Measurements from ENCODE around the gene MEAF6. TPM values are rescaled to one million over a fixed set of nuclear protein-coding genes. Genes with fewer than 3 reads are reported as not detected.
A peak's percentile ranks its signal among the peaks of the same experiment; 100 is the strongest.

Gene MEAF6
- total RNA-seq, 1 experiment from 2014 or later = 64.6 TPM

- Histone ChIP-seq H3K9me3 (no peaks in the 10 kb centered on the region), H3K36me3 (peaks cover 55% of the 10 kb centered on the region)
- no peak for DNase-seq
Measured at GRCh38 chr1:37501661-37502060, 12.9 kb downstream of the MEAF6 start.

GRCh38 chr1:37498872-37499617, 15.5 kb downstream of the MEAF6 start:
- H3K36me3 ChIP-seq = peaks cover 45% of the 10 kb centered on the region
- peak; percentile 81 for DNase-seq

More at GRCh38 chr1:37501661-37502060, 12.9 kb downstream of the MEAF6 start:
- Histone ChIP-seq H3K4me3 (no peak overlapping the region), H3K27me3 (no peaks in the 10 kb centered on the region)

GRCh38 chr1:37497832-37498231, 16.7 kb downstream of the MEAF6 start:
- Histone ChIP-seq H3K4me3 (no peak overlapping the region), H3K9me3 (no peaks in the 10 kb centered on the region), H3K27me3 (no peaks in the 10 kb centered on the region), H3K36me3 (peaks cover 50% of the 10 kb centered on the region)
- no peak for DNase-seq

More at GRCh38 chr1:37498872-37499617, 15.5 kb downstream of the MEAF6 start:
- Histone ChIP-seq H3K27me3 (no peaks in the 10 kb centered on the region), H3K4me3 (no peak overlapping the region), H3K9me3 (no peaks in the 10 kb centered on the region)

GRCh38 chr1:37495875-37496274, 18.7 kb downstream of the MEAF6 start:
- Histone ChIP-seq H3K36me3 (peaks cover 45% of the 10 kb centered on the region), H3K9me3 (no peaks in the 10 kb centered on the region), H3K27me3 (no peaks in the 10 kb centered on the region), H3K4me3 (no peak overlapping the region)
- DNase-seq = no peak

- DNase-seq = no peak
- Histone ChIP-seq H3K36me3 (peaks cover 50% of the 10 kb centered on the region), H3K9me3 (no peaks in the 10 kb centered on the region), H3K27me3 (no peaks in the 10 kb centered on the region), H3K4me3 (no peak overlapping the region)
Measured at GRCh38 chr1:37493336-37494098, 21.0 kb downstream of the MEAF6 start.

DNA sequence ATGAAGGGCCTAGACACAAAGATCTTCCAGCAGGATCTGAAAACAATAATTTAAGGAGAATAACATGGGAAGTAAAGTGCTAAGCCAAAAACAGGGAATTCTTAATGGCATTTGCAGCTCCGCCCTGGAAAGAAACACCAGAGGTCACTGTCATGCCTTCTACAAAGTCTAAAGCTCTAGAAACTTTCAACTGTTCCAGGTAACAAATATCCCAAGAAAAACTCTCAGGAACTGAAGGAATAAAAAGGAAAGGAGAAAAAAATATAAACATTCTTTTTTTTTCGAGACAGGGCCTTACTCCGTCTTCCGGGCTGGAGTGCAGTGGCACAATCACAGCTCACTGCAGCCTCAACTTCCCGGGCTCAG, 27.0 kb downstream of the MEAF6 start:
- H3K27me3 ChIP-seq = no peaks in the 10 kb centered on the region
- no peak for DNase-seq
- H3K9me3 ChIP-seq = no peaks in the 10 kb centered on the region
- H3K4me3 ChIP-seq = no peak overlapping the region
- peaks cover 23% of the 10 kb centered on the region for H3K36me3 ChIP-seq

GRCh38 chr1:37486680-37487618, 27.6 kb downstream of the MEAF6 start:
- Histone ChIP-seq H3K4me3 (no peak overlapping the region), H3K36me3 (peaks cover 26% of the 10 kb centered on the region), H3K9me3 (no peaks in the 10 kb centered on the region), H3K27me3 (no peaks in the 10 kb centered on the region)
- peak; percentile 49 for DNase-seq

- Histone ChIP-seq H3K36me3 (peaks cover 30% of the 10 kb centered on the region), H3K27me3 (no peaks in the 10 kb centered on the region), H3K4me3 (no peak overlapping the region), H3K9me3 (no peaks in the 10 kb centered on the region)
- no peak for DNase-seq
Measured at GRCh38 chr1:37485902-37486679, 28.5 kb downstream of the MEAF6 start.

DNA sequence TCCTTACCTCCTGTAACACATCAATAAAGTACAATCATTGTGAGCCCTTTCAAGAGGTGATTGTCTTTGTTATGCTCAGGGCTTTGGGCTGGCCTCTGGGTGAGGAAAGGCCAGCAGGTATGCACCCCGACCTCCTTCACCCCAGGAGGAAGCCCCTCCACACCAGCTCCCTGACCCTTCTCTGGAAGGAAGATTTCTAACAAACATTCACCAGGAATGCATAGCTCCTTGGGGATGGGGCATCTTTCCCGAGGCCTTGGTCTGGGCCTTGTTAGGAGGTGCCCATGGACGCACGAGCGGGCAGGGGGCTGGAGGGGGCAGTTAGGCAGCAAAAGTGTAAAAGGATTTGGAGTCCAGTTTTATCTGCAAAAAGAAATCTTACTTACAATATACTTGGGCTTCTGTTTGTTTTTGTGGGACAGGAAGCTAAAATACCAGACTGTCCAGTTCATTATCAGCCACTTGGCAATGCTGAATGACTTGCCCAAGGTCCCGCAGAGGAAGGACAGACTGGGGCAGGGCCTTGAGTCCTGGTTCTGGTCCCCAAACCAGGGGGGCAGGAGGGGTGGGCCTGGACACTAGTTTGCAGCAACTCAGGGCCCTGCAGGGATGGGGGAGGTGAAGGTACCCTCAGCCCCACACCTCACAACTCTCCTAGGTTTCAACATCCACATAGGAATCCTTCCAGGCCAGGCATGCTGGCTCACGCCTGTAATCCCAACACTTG, 30.1 kb downstream of the MEAF6 start:
- no peaks in the 10 kb centered on the region for H3K9me3 ChIP-seq
- H3K27me3 ChIP-seq = no peaks in the 10 kb centered on the region
- DNase-seq = no peak
- H3K4me3 ChIP-seq = no peak overlapping the region
- H3K36me3 ChIP-seq = peaks cover 35% of the 10 kb centered on the region

- Histone ChIP-seq H3K4me3 (no peak overlapping the region), H3K36me3 (peaks cover 41% of the 10 kb centered on the region), H3K9me3 (no peaks in the 10 kb centered on the region), H3K27me3 (no peaks in the 10 kb centered on the region)
- DNase-seq = no peak
Measured at GRCh38 chr1:37483785-37484184, 30.8 kb downstream of the MEAF6 start.

DNA sequence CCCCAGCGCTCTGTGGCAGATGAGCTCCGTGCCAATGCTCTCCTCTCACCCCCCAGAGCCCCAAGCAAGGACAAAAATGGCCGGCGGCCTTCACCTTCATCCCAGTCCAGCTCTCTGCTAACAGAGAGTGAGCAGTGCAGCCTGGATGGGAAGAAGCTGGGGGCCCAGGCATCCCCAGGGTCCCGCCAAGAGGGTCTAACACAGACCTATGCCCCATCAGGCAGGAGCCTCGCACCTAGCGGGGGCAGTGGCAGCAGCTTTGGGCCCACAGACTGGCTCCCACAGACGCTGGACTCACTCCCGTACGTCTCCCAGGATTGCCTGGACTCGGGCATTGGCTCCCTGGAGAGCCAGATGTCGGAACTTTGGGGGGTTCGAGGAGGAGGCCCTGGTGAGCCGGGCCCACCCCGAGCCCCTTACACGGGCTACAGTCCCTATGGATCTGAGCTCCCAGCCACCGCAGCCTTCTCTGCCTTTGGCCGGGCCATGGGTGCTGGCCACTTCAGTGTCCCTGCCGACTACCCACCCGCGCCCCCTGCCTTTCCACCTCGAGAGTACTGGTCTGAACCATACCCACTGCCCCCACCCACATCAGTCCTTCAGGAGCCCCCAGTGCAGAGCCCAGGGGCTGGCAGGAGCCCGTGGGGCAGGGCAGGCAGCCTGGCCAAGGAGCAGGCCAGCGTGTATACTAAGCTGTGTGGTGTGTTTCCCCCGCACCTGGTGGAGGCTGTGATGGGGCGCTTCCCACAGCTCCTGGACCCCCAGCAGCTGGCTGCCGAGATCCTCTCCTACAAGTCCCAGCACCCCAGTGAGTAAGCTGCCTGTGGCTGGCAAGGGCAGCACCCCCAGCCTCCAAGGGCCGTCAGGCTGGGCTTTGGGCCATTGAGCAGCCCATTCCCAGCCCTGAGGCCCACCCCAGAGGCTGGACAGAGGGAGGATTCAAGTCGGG, 31.5 kb downstream of the MEAF6 start:
- Histone ChIP-seq H3K27me3 (no peaks in the 10 kb centered on the region), H3K36me3 (peaks cover 44% of the 10 kb centered on the region), H3K4me3 (no peak overlapping the region), H3K9me3 (no peaks in the 10 kb centered on the region)
- no peak for DNase-seq

DNA sequence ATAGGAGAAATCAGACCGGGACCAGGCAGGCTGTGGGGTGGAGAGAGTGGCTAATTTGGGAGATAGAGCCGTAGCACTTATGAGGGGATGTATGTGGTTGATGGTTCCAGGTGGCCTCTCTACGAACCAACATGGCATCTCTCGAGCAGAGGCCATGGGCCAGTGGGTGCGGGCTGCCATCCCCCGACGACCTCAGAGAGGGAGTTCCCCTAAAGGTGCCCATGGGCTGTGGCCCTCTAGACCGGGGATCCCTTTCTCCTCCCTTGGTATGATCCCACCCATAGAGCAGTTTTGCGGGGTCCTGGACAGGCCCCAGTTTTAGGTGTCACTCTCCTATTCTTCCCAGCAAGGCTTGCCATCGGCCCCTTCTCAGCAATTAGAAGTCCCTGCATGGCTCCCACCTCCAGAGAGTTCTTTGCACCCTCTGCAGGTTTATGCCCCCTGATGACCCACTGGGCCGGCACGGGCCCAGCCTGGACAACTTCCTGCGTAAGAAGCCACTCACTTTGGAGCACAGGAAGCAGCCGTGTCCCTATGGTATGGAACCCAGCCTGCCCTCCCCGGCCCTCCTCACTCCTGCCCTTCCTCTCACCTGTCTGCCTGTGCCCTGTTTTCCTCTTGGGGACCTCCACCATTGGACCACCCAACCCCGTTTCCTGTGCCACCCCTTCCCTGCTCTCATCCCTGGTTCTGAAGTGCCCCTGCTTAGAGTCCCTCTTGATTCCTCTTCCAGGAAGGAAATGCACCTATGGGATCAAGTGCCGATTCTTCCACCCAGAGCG, 32.4 kb downstream of the MEAF6 start:
- no peak for DNase-seq
- Histone ChIP-seq H3K36me3 (peaks cover 53% of the 10 kb centered on the region), H3K27me3 (no peaks in the 10 kb centered on the region), H3K4me3 (no peak overlapping the region), H3K9me3 (no peaks in the 10 kb centered on the region)

DNA sequence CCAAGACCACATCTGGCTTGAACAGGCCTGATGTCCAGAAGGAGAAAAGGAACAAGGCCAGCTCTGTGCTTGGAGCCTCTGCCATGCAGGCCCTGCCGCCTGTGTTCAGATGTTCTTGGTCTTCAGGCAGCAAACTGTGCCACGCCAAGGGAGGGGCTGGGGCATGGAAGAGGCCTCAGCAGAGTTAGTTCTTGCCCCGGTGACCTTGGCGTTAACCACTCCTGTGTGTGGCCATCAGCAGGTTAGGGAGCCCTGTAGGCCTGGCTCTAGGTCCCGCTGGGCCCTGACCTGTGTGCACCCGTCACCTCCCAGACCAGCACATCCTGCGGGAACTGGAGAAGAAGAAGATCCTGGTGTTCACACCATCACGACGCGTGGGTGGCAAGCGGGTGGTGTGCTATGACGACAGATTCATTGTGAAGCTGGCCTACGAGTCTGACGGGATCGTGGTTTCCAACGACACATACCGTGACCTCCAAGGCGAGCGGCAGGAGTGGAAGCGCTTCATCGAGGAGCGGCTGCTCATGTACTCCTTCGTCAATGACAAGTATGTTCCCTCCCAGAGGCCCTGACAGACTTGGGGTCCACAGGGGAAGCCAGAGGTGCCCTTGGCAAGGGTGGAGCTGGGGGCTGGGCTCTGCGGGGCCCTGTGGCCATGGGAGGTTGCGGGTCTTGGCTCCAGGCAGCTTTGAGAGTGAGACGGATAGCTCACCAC, 33.1 kb downstream of the MEAF6 start:
- H3K27me3 ChIP-seq = no peaks in the 10 kb centered on the region
- no peak for DNase-seq
- H3K36me3 ChIP-seq = peaks cover 55% of the 10 kb centered on the region
- no peaks in the 10 kb centered on the region for H3K9me3 ChIP-seq
- no peak overlapping the region for H3K4me3 ChIP-seq

All from MG63 (cell line).